GM15510 (cell line): ENCODE results near the gene RASGRF2.

Source experiments
- POLR2A ChIP-seq: IDR thresholded peaks from 3 replicates; pipeline ENCODE4 v1.6.1; 2011; ENCODE audit warnings: borderline replicate concordance; ENCODE audit not compliant: insufficient read length; ENCODE audit errors: extremely low read depth

The RASGRF2 gene

DNA sequence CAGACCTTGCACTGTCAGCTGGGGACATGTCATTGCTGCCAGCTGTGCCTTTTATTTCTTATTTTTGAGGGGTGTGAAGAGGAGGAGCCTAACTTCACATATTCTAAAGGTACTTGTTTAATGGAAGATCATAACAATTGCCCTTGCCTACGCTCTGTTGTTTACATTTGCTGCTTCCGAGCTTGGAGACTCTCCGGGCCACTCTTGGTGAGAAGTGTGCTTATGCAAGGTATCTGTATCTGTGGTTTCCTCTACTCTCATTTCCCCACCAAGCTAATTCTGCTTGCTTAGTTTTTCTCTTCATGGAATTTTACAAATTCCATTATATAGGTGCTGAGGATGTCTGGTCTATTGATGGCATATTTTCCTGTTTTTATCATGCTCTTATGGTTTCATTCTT lies 105.3 kb downstream of the RASGRF2 start:
- no peak for TF ChIP-seq POLR2A

DNA sequence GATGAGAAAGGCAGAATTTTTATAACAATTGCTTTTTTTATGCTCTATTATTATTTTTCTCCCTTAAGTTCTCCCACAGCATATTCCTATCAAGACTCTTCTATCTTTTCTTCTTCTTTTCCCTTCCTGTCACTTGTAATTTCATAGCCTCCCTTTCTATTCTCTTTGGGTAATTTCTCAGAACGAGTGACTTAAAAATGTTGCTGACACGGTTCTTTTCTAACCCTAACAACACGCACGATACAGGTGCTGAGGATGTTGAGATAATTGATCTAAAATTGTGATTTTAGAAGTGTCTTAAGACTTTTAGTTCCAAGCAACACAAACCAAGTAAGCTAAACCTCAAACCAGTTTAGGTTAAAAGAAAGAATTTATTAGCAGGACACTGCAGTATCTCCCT lies 105.9 kb downstream of the RASGRF2 start:
- no peak for TF ChIP-seq POLR2A

DNA sequence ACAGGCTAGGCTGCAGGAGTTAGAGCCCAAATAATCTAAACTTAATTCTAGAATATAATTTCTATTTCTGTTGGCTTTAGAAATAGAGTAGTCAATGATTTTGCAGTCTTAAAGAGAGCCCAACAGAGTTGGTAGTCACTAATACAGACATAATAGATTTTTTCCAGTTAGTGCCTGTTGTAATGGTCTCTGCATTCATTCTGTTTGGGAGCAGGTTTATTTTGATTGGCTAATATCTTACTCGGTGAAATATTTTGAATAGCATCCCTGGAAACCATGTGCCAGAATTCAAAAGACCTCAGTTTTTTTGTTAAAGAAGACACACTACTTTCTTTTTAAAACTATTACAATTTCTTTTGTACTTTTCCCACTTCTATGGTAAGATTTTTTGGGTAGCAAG lies 107.2 kb downstream of the RASGRF2 start:
- TF ChIP-seq POLR2A: no peak

DNA sequence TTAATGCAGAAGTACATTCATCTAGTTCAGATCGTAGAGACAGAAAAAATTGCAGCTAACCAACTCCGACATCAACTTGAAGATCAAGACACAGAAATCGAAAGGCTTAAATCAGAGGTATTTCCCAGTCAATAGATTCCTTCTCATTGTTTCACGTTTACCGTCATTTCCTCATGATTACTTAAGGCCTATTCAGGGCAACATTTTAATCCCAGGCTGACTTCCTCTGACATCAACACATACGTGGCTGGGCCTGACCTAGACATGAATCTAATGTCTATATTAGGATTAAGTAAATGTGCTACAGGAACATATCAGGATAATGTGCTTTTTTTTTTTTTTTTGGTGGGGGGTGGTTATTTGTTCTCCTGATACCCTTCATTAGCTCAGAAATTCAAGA lies 107.9 kb downstream of the RASGRF2 start:
- no peak for TF ChIP-seq POLR2A

DNA sequence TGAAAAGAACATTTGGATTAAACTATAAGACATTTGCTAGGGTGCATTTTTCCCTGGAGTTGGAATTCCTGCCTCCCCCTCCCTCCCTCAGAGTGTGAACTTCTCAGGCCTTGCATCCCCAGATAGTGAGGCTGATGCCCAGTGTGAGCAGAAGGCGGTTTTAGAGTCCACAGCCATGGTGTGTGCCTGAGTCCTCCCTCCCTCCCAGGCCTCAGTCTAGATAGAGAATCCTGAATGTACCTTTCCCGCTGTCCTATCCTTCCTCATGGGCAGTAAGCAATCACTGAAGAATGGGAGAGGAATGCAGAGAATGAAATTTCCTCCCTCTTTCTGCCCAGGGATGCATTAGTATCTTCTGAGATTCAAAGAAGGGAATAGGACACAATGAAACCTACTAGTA lies 108.5 kb downstream of the RASGRF2 start:
- no peak for TF ChIP-seq POLR2A

DNA sequence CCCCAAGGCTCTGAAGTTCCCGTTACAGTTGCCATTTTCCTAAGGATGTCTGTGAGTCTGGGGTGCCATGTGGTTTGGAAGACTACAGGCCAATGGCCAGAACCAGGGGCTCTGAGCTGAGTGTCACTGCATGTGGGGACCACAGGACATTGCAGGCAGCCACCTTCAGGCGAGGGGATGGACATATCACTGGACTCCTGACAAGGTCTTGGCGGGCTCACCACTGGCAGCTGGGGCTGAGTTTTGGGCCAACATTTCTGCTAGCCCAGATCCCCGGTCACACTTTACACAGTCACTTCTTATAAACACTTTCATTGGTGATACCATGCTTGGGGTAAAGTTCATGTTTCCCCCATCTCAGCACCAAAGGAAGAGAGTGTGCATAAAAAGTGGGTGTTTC lies 109.8 kb downstream of the RASGRF2 start:
- TF ChIP-seq POLR2A: no peak

DNA sequence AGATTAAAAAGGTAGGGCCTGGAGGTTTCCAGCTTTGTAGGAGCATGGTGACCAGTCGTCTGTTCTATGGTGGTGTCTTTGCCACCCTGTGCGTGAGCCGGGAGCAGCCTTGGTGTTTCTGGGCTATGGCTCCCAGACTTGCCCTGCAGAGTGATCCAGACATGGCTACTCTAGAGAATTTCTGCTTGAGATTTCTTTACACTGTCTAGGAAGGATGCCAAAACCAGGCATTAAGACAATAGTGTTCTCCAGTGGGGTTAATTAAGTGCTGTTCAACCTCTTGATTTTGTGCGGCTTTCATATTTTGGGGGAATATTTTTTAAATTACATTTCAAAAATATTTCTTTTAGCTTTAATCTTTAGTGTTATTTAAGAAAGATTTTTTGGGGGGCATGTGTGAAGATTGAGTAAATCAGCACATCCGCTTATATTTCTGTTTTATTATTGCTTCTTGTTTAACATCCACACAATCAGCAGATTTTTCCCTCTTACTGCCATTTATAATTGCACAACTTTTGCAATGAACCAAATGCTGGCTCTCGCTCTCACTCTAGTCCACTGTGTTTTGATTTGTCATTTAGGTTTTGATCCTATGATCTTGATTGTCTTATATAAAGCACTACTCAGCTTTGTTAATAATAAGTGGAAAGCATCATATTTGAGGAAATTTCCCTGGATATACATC lies 110.5 kb downstream of the RASGRF2 start:
- TF ChIP-seq POLR2A: no peak

DNA sequence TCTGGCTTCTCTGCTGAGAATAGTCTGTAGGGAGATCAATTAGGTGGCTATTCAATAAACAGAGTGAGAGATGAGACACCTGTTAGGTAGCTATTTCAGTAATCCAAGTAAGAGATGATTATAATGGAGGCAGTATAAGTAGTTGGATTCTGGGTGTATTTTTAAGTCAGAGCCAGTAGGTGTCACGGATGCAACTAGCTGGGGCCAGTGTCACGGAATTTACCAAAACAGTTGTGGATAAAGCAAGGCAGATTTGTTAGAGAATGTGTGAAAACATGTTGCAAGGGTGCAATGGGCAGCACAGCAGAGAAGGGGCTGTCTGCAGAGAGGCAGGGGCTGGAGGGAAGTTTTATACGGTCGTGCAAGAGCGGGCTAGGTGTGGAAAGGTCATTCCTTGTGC lies 114.9 kb downstream of the RASGRF2 start:
- no peak for TF ChIP-seq POLR2A

DNA sequence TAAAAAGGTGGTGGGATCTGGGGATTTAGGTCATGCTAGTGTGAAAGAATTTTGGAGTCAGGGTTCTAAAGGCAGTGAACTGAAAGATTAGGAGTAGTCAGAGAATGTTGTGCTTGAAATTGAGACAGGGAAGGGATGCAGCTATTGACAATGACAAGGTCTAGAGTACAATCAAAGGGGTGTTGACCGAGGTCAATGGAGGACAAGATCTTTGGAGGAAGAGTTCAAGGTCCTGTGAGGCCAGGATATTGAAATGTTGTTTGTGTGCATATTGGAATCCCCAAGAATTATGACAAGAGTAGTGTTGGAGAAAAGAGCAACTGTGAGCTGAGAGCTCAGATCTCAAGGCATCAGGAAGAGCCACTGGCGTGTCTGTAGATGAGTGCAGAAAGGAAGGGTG lies 116.9 kb downstream of the RASGRF2 start:
- TF ChIP-seq POLR2A: no peak

DNA sequence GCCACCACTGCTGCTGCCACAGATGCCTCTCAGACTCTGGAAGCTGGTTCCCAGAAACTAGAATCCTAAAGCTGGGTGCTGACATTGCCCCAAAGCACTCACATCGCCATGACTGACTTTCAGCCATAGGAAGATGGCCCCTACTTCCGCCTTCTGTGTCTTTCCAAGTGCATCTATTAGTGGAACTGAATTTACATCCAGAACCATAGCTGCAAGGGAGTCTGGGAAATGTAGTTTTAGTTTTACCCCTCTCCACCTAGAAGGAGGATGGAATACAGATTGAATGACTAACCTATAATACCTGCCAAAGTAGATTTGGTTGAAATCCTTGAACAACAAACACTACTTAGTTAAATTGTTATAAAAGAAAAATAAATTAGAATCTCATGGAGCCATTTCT lies 118.8 kb downstream of the RASGRF2 start:
- TF ChIP-seq POLR2A: no peak

DNA sequence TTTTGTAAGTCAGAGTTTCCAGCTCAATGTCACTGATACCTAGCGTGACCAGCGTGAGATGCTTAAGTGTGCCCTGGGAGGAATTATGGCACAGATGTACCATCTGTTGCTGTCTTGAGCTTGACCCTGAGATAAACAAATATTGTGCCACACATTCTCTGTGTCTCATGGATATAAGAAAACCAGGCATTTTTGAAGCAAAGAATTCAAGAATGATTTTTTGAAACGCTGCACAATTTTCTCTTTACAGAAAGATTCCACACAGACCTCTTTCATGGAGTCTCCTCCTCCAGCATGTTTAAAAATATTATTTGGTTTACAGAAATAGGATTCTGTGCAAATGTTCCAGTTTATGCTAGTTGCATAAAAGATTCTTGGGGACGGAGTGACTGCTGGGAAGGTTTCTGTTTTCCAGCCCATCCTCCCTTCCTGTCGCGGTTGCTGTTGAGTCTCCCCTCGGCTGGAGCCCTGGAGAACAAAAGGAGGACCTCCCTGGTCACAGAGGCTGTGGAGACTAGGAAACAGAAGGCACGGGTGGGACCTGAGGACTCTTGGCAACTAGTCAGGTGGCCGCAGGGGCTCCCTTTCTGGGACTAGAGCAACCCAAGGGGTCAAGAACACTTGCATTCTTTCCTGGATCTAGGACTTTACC lies 120.8 kb downstream of the RASGRF2 start:
- TF ChIP-seq POLR2A: no peak

DNA sequence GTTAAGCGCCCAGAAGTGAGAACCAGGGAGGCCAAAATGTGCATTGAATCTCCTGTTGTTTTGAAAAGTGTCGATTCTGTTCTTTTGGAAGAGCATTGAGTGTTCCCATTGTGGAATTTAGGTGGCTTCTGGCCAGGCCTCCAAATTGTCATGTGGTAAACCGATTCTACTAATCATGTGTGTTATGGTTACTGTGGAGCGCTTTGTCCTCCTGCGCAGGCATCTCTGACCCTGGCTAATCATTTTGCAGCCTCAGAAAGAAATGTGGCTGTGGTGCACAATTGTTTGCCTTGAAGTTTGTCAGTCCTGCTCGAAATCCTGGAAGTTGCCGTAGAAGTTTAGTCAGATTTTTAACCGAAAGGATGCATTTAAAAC lies 121.3 kb downstream of the RASGRF2 start:
- TF ChIP-seq POLR2A: no peak

DNA sequence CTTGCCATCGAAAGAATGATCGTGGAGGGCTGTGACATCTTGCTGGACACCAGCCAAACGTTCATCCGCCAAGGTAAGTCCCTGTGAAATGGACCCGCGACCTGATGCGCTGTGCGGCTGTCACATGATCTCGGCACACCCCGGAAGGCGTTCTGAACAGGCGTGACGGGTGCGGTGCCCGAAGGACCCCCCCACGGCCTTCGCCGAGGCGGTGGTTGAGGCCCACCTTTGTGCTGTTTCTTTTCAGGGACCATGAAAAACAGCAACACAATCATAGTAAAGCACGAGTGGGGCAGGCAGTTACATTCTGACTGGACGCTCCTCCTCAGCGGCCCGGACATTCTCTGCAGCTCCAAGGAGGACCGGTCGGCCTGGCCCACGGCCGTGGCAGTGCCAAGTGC lies 126.7 kb downstream of the RASGRF2 start:
- no peak for TF ChIP-seq POLR2A

DNA sequence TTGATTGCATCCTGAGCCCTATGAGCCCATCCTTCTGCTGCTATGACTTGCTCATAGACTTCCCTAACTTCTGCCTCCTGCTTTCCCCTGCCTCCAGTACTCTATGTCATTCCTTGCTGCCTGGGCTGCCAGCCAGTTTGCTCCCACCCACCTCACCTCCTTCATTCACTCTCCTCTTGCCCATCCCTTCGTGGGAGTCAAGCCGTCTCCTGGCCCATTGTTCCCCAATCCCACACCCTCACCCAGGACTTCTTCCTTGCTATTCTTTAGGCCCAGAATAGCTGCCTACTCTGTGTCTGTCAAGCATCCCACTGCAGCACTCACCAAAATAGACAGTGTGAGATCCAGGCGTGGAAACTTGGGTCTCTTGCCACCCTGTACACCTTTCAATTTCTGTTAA lies 131.0 kb downstream of the RASGRF2 start:
- TF ChIP-seq POLR2A: no peak

DNA sequence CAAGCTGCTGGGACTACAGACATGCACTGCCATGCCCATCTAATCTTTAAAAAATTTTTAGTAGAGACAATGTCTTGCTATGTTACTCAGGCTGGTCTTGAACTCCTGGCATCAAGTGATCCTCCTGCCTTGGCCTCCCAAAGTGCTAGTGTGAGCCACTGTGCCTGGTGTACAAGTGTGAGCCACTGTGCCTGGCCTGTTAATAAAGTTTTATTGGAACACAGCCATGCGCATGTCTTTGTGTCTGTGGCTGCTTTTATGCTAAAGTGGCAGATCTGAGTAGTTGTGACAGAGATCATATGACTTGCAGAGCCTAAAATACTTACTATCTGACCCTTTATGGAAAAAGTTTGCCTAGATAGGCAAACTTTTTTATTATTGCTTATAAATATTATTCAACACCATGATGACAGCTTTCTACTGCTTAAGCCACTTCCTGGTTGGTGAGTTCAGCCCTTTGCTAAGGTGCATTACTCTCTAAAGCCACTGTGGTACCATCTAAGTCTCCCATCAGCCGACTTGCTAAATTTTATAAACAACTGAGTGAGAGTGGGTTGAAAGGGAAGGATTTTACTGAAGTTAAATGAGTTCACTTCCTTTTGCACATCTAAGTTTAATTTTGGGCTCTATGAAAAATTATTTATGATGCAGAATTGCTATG lies 133.5 kb downstream of the RASGRF2 start:
- no peak for TF ChIP-seq POLR2A

DNA sequence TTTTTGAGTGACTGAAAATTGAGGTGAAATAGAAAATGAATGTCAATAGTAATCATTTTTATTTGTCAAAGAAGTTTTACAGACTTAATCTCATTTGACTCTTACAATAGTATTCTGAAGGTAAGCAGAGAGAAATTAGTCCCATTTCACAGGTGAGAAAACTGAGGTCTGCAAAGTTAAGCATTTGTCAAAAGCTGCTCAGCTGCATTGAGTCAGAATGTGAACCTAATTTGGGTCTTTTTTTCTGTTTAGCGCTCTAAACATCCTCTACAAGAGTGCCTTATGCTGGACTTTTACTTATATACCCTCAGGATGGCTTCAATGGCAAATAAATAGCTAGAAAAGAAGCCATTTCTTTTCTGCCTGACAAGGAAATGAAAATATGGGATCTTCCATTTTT lies 135.7 kb downstream of the RASGRF2 start:
- no peak for TF ChIP-seq POLR2A
